Thyroid gland (tissue), 4 donors: ENCODE results near the gene CRABP2.

Experiments
- CTCF ChIP-seq, 6 experiments: fragments of 200-600 bp in 3 of 6; fragments of 450-650 bp in 3 of 6; sonication (generic) in 3 of 6; IDR thresholded peaks; one replicate each; pipeline ENCODE4 v1.5.1; 2016 to 2019; ENCODE audit warnings: antibody characterized with exemption in 6 of 6, mild to moderate bottlenecking in 2 of 6, inconsistent platforms in 1 of 6, moderate library complexity in 1 of 6
- POLR2A ChIP-seq, 2 donors: fragments of 450-650 bp; IDR thresholded peaks; one replicate each; pipeline ENCODE4 v1.6.1; 2017; ENCODE audit warnings: antibody characterized with exemption in 2 of 2, mild to moderate bottlenecking in 2 of 2, moderate library complexity in 1 of 2

DNA sequence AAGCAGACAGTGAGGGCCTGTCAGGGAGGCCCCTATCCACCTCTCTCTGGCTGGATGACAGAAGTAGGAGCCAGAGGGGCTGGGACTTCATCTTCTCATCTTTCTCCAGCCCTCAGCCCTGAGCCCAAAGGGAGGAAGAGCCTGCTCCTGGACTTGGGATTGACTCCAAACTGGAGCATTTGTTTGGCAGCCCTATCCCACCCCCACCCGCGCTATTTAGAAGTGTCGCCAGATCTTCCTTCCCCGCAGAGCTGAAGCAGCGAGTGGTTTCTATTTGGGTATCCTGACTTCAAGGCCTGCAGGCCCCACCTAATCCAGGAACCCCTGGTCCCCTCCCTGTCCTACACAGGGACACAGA lies 37.8 kb downstream of the CRABP2 start:
- TF ChIP-seq POLR2A (IDR thresholded peaks at IDR 0.05) (no peak), CTCF (IDR thresholded peaks at IDR 0.05) (no peak)
